Natural killer cell (primary cell): ENCODE measurements around the gene MAGEC3. TPM values are rescaled to one million over a fixed set of nuclear protein-coding genes. Genes with fewer than 3 reads are reported as not detected.

Experiments
- ATAC-seq, 3 donors: fragments of 150-1000 bp in 2 of 3; fragments of 200-7000 bp in 1 of 3; cut with Tn5 transposase; 1 replicate in 1 of 3; 2 replicates in 2 of 3; pipeline ENCODE4 v1.10.0; 2021; ENCODE audit warnings: mild to moderate bottlenecking in 2 of 3, moderate library complexity in 2 of 3
- DNase-seq, 2 donors: peaks; one replicate each; pipeline versions ENCODE4 v3.0.0 to v3.0.0-alpha.2; 2013 to 2021; ENCODE audit warnings: mixed read lengths in 1 of 2
- H3K27ac ChIP-seq: one replicate; pipeline ENCODE4 v1.5.1; 2013; ENCODE audit warnings: mild to moderate bottlenecking, low read length
- H3K27me3 ChIP-seq: one replicate; pipeline ENCODE4 v1.6.1; 2013; ENCODE audit warnings: low read length; ENCODE audit not compliant: control insufficient read depth, insufficient read depth
- H3K36me3 ChIP-seq: one replicate; pipeline ENCODE4 v1.6.1; 2013; ENCODE audit warnings: low read length; ENCODE audit not compliant: control insufficient read depth, insufficient read depth
- H3K4me1 ChIP-seq: one replicate; pipeline ENCODE4 v1.6.1; 2013; ENCODE audit warnings: low read length; ENCODE audit not compliant: control insufficient read depth, insufficient read depth
- H3K4me3 ChIP-seq: one replicate; pipeline ENCODE4 v1.5.1; 2013; ENCODE audit warnings: low read length
- H3K9me3 ChIP-seq: one replicate; pipeline ENCODE4 v1.6.1; 2013; ENCODE audit warnings: low read length; ENCODE audit not compliant: control insufficient read depth, insufficient read depth
- H3K27ac Mint-ChIP-seq, 2 donors: one replicate each; pipeline ENCODE4 v1.8.0; 2022; ENCODE audit warnings: mild to moderate bottlenecking in 2 of 2, mixed read lengths in 2 of 2, moderate library complexity in 1 of 2
- H3K27me3 Mint-ChIP-seq, 2 donors: one replicate each; pipeline ENCODE4 v1.8.0; 2022; ENCODE audit warnings: low read depth in 2 of 2, mixed read lengths in 2 of 2
- H3K36me3 Mint-ChIP-seq: one replicate; pipeline ENCODE4 v1.8.0; 2022; ENCODE audit warnings: mixed read lengths
- H3K4me1 Mint-ChIP-seq, 2 donors: one replicate each; pipeline ENCODE4 v1.8.0; 2022; ENCODE audit warnings: mixed read lengths in 2 of 2
- H3K4me3 Mint-ChIP-seq: one replicate; pipeline ENCODE4 v1.8.0; 2022; ENCODE audit warnings: mild to moderate bottlenecking, moderate library complexity, mixed read lengths
- H3K9me3 Mint-ChIP-seq, 2 donors: one replicate each; pipeline ENCODE4 v1.8.0; 2022; ENCODE audit warnings: mixed read lengths in 2 of 2
- WGBS: methylation state at CpG from one replicate; pipeline ENCODE4 v1.1.7; 2013; ENCODE audit warnings: missing lambda C conversion rate; ENCODE audit not compliant: insufficient coverage; 5-methylcytosine and 5-hydroxymethylcytosine counted together
- intact Hi-C: fragments of 100-400 bp; cut with micrococcal nuclease; formaldehyde crosslinking; loops from one replicate; pipeline ENCODE4 v1.14.2; 2022
- total RNA-seq, 4 donors: library from RNA; stranded (reverse); fragments of 120-200 nt in 1 of 4; gene quantifications; one replicate each; pipeline versions ENCODE4 v1.2.3 to v1.2.4, GENCODE V29; 2013 to 2022
- TF ChIP-seq, protein P1 (sequence below): fragments of 200-600 bp; IDR thresholded peaks from one replicate; pipeline ENCODE4 v1.8.0; 2022; ENCODE audit warnings: antibody characterized with exemption

Gene MAGEC3
- total RNA-seq, result not detected
- total RNA-seq (2013), result not detected

- intact Hi-C loops, result no loop called here
- H3K4me1 Mint-ChIP-seq, result no peaks in the 10 kb centered on the region
- H3K9me3 ChIP-seq, result peaks cover 10% of the 10 kb centered on the region
- H3K4me3 ChIP-seq, result no peak within 1 kb of the TSS
- H3K4me3 Mint-ChIP-seq, result no peak within 1 kb of the TSS
- H3K36me3 Mint-ChIP-seq, result no peaks in the 10 kb centered on the region
- no peaks in the 10 kb centered on the region for H3K36me3 ChIP-seq
- H3K27ac ChIP-seq, result no peak within 1 kb of the TSS
- ATAC-seq (no peak), DNase-seq (no peak)
- WGBS, result 91% methylated on average over 1 of the region's 2 CpGs
- TF ChIP-seq, protein P1, sequence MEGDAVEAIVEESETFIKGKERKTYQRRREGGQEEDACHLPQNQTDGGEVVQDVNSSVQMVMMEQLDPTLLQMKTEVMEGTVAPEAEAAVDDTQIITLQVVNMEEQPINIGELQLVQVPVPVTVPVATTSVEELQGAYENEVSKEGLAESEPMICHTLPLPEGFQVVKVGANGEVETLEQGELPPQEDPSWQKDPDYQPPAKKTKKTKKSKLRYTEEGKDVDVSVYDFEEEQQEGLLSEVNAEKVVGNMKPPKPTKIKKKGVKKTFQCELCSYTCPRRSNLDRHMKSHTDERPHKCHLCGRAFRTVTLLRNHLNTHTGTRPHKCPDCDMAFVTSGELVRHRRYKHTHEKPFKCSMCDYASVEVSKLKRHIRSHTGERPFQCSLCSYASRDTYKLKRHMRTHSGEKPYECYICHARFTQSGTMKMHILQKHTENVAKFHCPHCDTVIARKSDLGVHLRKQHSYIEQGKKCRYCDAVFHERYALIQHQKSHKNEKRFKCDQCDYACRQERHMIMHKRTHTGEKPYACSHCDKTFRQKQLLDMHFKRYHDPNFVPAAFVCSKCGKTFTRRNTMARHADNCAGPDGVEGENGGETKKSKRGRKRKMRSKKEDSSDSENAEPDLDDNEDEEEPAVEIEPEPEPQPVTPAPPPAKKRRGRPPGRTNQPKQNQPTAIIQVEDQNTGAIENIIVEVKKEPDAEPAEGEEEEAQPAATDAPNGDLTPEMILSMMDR, result no peak
- H3K27ac Mint-ChIP-seq, result no peak within 1 kb of the TSS
- no peaks in the 10 kb centered on the region for H3K27me3 ChIP-seq
- H3K27me3 Mint-ChIP-seq, result no peaks in the 10 kb centered on the region
- no peaks in the 10 kb centered on the region for H3K4me1 ChIP-seq
- peaks cover 2 to 7% of the 10 kb centered on the region in 2 donors for H3K9me3 Mint-ChIP-seq
Measured at GRCh38 chrX:141838016-141838415, at the start of gene MAGEC3. Gene MAGEC3, plus strand, starts transcription at chrX:141838316. Its CDS starts 0 bp downstream, at chrX:141838316.

- H3K27me3 Mint-ChIP-seq, result no peaks in the 10 kb centered on the region
- DNase-seq (no peak), ATAC-seq (no peak)
- H3K27ac ChIP-seq, result no peak overlapping the region
- H3K27ac Mint-ChIP-seq, result no peak overlapping the region
- peaks cover 0 to 12% of the 10 kb centered on the region in 2 donors for H3K9me3 Mint-ChIP-seq
- no peaks in the 10 kb centered on the region for H3K36me3 ChIP-seq
- H3K36me3 Mint-ChIP-seq, result no peaks in the 10 kb centered on the region
- H3K4me3 ChIP-seq, result no peak overlapping the region
- no peaks in the 10 kb centered on the region for H3K4me1 Mint-ChIP-seq
- intact Hi-C loops, result no loop called here
- no peak overlapping the region for H3K4me3 Mint-ChIP-seq
- no peaks in the 10 kb centered on the region for H3K9me3 ChIP-seq
- WGBS, result 100% methylated on average over 1 of the region's 2 CpGs
- TF ChIP-seq, protein P1, result no peak
- no peaks in the 10 kb centered on the region for H3K27me3 ChIP-seq
- no peaks in the 10 kb centered on the region for H3K4me1 ChIP-seq
Measured at GRCh38 chrX:141791856-141792255, 46.3 kb upstream of the MAGEC3 start.

- intact Hi-C loops, result no loop called here
Measured at GRCh38 chrX:141811438-141811837, 26.7 kb upstream of the MAGEC3 start.

More at GRCh38 chrX:141811438-141811837, 26.7 kb upstream of the MAGEC3 start:
- H3K4me1 ChIP-seq, result no peaks in the 10 kb centered on the region
- no peak overlapping the region for H3K27ac ChIP-seq
- DNase-seq (no peak), ATAC-seq (no peak)
- H3K27me3 ChIP-seq, result no peaks in the 10 kb centered on the region
- no peaks in the 10 kb centered on the region for H3K4me1 Mint-ChIP-seq
- no peak overlapping the region for H3K4me3 Mint-ChIP-seq
- no peak overlapping the region for H3K27ac Mint-ChIP-seq
- TF ChIP-seq, protein P1, result no peak
- H3K4me3 ChIP-seq, result no peak overlapping the region
- H3K9me3 Mint-ChIP-seq, result peaks cover 0 to 19% of the 10 kb centered on the region in 2 donors
- H3K9me3 ChIP-seq, result no peaks in the 10 kb centered on the region
- WGBS, result no CpG with 5 or more reads among the region's 1 CpG
- no peaks in the 10 kb centered on the region for H3K27me3 Mint-ChIP-seq
- no peaks in the 10 kb centered on the region for H3K36me3 ChIP-seq
- no peaks in the 10 kb centered on the region for H3K36me3 Mint-ChIP-seq
